Ishikawa (cell line): Measurements from ENCODE around the gene BCL7A.

Experiments
- CREB1 ChIP-seq: IDR thresholded peaks from 2 replicates; pipeline ENCODE4 v1.6.1; 2012; ENCODE audit warnings: low read depth
- EGR1 ChIP-seq: IDR thresholded peaks from 2 replicates; pipeline ENCODE4 v1.6.1; 2012
- EP300 ChIP-seq: IDR thresholded peaks from 2 replicates; pipeline ENCODE4 v1.6.1; 2012; ENCODE audit warnings: borderline replicate concordance
- FOXM1 ChIP-seq: IDR thresholded peaks from 2 replicates; pipeline ENCODE4 v1.6.1; 2012; ENCODE audit warnings: low read depth, borderline replicate concordance
- MAX ChIP-seq: IDR thresholded peaks from 2 replicates; pipeline ENCODE4 v1.6.1; 2012
- RAD21 ChIP-seq: IDR thresholded peaks from 2 replicates; pipeline ENCODE4 v1.6.1; 2012; ENCODE audit warnings: low read depth
- TAF1 ChIP-seq: IDR thresholded peaks from 2 replicates; pipeline ENCODE4 v1.6.1; 2012; ENCODE audit warnings: low read depth, mild to moderate bottlenecking
- TCF12 ChIP-seq: IDR thresholded peaks from 2 replicates; pipeline ENCODE4 v1.6.1; 2012; ENCODE audit warnings: low read depth
- TEAD4 ChIP-seq: IDR thresholded peaks from 2 replicates; pipeline ENCODE4 v1.6.1; 2012
- YY1 ChIP-seq: IDR thresholded peaks from 2 replicates; pipeline ENCODE4 v1.6.1; 2012; ENCODE audit warnings: low read depth
- ZBTB7A ChIP-seq: IDR thresholded peaks from 2 replicates; pipeline ENCODE4 v1.6.1; 2012; ENCODE audit warnings: low read depth
- TF ChIP-seq, protein P1 (sequence below): IDR thresholded peaks from 2 replicates; pipeline ENCODE4 v1.6.1; 2012; ENCODE audit warnings: low read depth, mild to moderate bottlenecking

GRCh38 chr12:121975021-121975420 lies 46.7 kb upstream of the BCL7A start:
- TF ChIP-seq TCF12 (no peak), ZBTB7A (no peak), FOXM1 (no peak), EP300 (no peak), MAX (no peak), TAF1 (no peak), YY1 (no peak), RAD21 (no peak), CREB1 (no peak), EGR1 (no peak), TEAD4 (no peak)
- TF ChIP-seq, protein P1, sequence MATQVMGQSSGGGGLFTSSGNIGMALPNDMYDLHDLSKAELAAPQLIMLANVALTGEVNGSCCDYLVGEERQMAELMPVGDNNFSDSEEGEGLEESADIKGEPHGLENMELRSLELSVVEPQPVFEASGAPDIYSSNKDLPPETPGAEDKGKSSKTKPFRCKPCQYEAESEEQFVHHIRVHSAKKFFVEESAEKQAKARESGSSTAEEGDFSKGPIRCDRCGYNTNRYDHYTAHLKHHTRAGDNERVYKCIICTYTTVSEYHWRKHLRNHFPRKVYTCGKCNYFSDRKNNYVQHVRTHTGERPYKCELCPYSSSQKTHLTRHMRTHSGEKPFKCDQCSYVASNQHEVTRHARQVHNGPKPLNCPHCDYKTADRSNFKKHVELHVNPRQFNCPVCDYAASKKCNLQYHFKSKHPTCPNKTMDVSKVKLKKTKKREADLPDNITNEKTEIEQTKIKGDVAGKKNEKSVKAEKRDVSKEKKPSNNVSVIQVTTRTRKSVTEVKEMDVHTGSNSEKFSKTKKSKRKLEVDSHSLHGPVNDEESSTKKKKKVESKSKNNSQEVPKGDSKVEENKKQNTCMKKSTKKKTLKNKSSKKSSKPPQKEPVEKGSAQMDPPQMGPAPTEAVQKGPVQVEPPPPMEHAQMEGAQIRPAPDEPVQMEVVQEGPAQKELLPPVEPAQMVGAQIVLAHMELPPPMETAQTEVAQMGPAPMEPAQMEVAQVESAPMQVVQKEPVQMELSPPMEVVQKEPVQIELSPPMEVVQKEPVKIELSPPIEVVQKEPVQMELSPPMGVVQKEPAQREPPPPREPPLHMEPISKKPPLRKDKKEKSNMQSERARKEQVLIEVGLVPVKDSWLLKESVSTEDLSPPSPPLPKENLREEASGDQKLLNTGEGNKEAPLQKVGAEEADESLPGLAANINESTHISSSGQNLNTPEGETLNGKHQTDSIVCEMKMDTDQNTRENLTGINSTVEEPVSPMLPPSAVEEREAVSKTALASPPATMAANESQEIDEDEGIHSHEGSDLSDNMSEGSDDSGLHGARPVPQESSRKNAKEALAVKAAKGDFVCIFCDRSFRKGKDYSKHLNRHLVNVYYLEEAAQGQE = no peak
